ENCODE results near the gene GPR161.

DNA sequence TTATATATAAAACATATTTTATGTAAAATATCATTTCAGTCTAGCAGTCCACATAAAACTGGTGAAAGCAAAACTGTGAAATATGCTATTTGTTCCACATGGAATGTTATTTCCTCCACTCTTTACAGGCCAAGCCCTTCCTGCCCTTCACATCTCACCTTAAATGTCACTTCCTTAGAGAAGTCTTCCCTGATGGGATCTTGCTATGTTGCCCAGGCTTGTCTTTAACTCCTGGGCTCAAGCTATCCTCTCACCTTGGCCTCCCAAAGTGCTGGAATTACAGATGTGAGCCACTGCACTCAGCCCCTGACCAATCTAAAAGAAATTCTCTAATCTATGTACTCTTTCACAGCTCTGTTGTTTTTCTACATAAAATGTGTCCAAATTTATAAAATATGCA is 2.3 kb upstream of the GPR161 start:
- TF ChIP-seq, protein P1, sequence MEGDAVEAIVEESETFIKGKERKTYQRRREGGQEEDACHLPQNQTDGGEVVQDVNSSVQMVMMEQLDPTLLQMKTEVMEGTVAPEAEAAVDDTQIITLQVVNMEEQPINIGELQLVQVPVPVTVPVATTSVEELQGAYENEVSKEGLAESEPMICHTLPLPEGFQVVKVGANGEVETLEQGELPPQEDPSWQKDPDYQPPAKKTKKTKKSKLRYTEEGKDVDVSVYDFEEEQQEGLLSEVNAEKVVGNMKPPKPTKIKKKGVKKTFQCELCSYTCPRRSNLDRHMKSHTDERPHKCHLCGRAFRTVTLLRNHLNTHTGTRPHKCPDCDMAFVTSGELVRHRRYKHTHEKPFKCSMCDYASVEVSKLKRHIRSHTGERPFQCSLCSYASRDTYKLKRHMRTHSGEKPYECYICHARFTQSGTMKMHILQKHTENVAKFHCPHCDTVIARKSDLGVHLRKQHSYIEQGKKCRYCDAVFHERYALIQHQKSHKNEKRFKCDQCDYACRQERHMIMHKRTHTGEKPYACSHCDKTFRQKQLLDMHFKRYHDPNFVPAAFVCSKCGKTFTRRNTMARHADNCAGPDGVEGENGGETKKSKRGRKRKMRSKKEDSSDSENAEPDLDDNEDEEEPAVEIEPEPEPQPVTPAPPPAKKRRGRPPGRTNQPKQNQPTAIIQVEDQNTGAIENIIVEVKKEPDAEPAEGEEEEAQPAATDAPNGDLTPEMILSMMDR (IDR thresholded peaks at IDR 0.05): no peak
- no peak for TF ChIP-seq POLR2A (IDR thresholded peaks at IDR 0.05)
